HFF-Myc (cell line): ENCODE results near the gene TNFSF18.
"Not testable (repeated sequence)": the region's sequence is repeated elsewhere in the genome, so short reads cannot be mapped to it uniquely, and the experiment has no call there.

Source experiments
- DNase-seq: peaks from one replicate; pipeline ENCODE4 v3.0.0-alpha.2; 2011; ENCODE audit warnings: low read depth; ENCODE audit errors: extremely low read depth
- H3K4me3 ChIP-seq: replicated peaks from 2 replicates; pipeline ENCODE4 v1.5.1; 2011; ENCODE audit warnings: low read depth, mild to moderate bottlenecking, control low read depth, low read length
- CTCF ChIP-seq: IDR thresholded peaks from 2 replicates; pipeline ENCODE4 v1.5.1; 2012; ENCODE audit warnings: mild to moderate bottlenecking, low read depth, low read length, control low read depth; ENCODE audit errors: missing control alignments

TNFSF18 gene

GRCh38 chr1:173093691-173094445, 43.1 kb upstream of the TNFSF18 start:
- no peak overlapping the region for H3K4me3 ChIP-seq
- TF ChIP-seq CTCF, result no peak
- no peak for DNase-seq

GRCh38 chr1:173084292-173084691, 33.6 kb upstream of the TNFSF18 start:
- TF ChIP-seq CTCF, result no peak
- DNase-seq, result no peak
- H3K4me3 ChIP-seq, result no peak overlapping the region

- H3K4me3 ChIP-seq, result no peak overlapping the region
- no peak for DNase-seq
- TF ChIP-seq CTCF, result no peak
Observed at GRCh38 chr1:173082913-173083312, 32.2 kb upstream of the TNFSF18 start.

- not testable (repeated sequence) for DNase-seq, H3K4me3 ChIP-seq
Observed at GRCh38 chr1:173074217-173074616, 23.5 kb upstream of the TNFSF18 start.

GRCh38 chr1:173064011-173064410, 13.3 kb upstream of the TNFSF18 start:
- H3K4me3 ChIP-seq, result no peak overlapping the region
- TF ChIP-seq CTCF, result no peak
- no peak for DNase-seq

- DNase-seq, result no peak
- no peak overlapping the region for H3K4me3 ChIP-seq
- no peak for TF ChIP-seq CTCF
Observed at GRCh38 chr1:173063171-173063570, 12.4 kb upstream of the TNFSF18 start.

GRCh38 chr1:173062150-173062938, 11.6 kb upstream of the TNFSF18 start:
- H3K4me3 ChIP-seq, result no peak overlapping the region
- DNase-seq, result peak; percentile 64
- no peak for TF ChIP-seq CTCF
